ENCODE results near the gene CYTH2.

CYTH2 gene

GRCh38 chr19:48469289-48469881 is at the start of gene CYTH2:
Gene CYTH2 (plus strand): TSS chr19:48469369. CDS start chr19:48469508, 139 bp downstream.
- H3K4me1 ChIP-seq (ENCODE audit: low read length): no peaks in the 10 kb centered on the region
- H3K9me3 ChIP-seq (replicated peaks; ENCODE audit: insufficient read depth, low read length): no peaks in the 10 kb centered on the region
- H2AFZ ChIP-seq (ENCODE audit: low read length): peak within 1 kb of the TSS; percentile 85
- H3K27me3 ChIP-seq (replicated peaks; ENCODE audit: insufficient read depth, low read length): no peaks in the 10 kb centered on the region
- peak; percentile 65 for DNase-seq
- no peak for TF ChIP-seq EZH2 (optimal IDR thresholded peaks at IDR 0.05; ENCODE audit: low read depth, low read length)
- no peaks in the 10 kb centered on the region for H3K9me2 ChIP-seq (replicated peaks; ENCODE audit: insufficient read depth, low read length)
- no peaks in the 10 kb centered on the region for H3F3A ChIP-seq (ENCODE audit: insufficient read depth, low read length)
- H3K4me3 ChIP-seq (ENCODE audit: low read length): peak within 1 kb of the TSS; percentile 86
- peak within 1 kb of the TSS; percentile 78 for H3K4me2 ChIP-seq (ENCODE audit: low read depth, low read length)
- no peaks in the 10 kb centered on the region for H4K20me1 ChIP-seq (ENCODE audit: insufficient read depth, low read length)
- peak within 1 kb of the TSS; percentile 89 for H3K9ac ChIP-seq (ENCODE audit: low read length)
- H3K36me3 ChIP-seq (replicated peaks; ENCODE audit: insufficient read depth, low read length): no peaks in the 10 kb centered on the region
- peak within 1 kb of the TSS; percentile 79 for H3K27ac ChIP-seq (ENCODE audit: low read length)
- peaks cover 19% of the 10 kb centered on the region for H3K79me2 ChIP-seq (ENCODE audit: low read length)

- TF ChIP-seq EZH2phosphoT487 (IDR thresholded peaks at IDR 0.05; ENCODE audit: low read length): no peak
- TF ChIP-seq CTCF (IDR thresholded peaks at IDR 0.05; ENCODE audit: low read length): no peak
- no peak for TF ChIP-seq EZH2 (optimal IDR thresholded peaks at IDR 0.05; ENCODE audit: low read depth, low read length)
- Histone ChIP-seq H3K9me2 (replicated peaks; ENCODE audit: insufficient read depth, low read length) (no peaks in the 10 kb centered on the region), H3K36me3 (replicated peaks; ENCODE audit: insufficient read depth, low read length) (no peaks in the 10 kb centered on the region), H3K79me2 (ENCODE audit: low read length) (no peaks in the 10 kb centered on the region), H3K4me3 (ENCODE audit: low read length) (no peak overlapping the region), H3K4me1 (ENCODE audit: low read length) (peaks cover 9% of the 10 kb centered on the region), H3K27ac (ENCODE audit: low read length) (no peak overlapping the region), H4K20me1 (ENCODE audit: insufficient read depth, low read length) (no peaks in the 10 kb centered on the region), H3K9me3 (replicated peaks; ENCODE audit: insufficient read depth, low read length) (no peaks in the 10 kb centered on the region), H2AFZ (ENCODE audit: low read length) (no peak overlapping the region), H3K27me3 (replicated peaks; ENCODE audit: insufficient read depth, low read length) (no peaks in the 10 kb centered on the region), H3K4me2 (ENCODE audit: low read depth, low read length) (no peak overlapping the region), H3K9ac (ENCODE audit: low read length) (no peak overlapping the region), H3F3A (ENCODE audit: insufficient read depth, low read length) (peaks cover 9% of the 10 kb centered on the region; the same call in 1 of the 2 replicates)
- DNase-seq: no peak
Observed at GRCh38 chr19:48421548-48421947, 47.6 kb upstream of the CYTH2 start.

GRCh38 chr19:48424694-48425219 is 44.4 kb upstream of the CYTH2 start:
- Histone ChIP-seq H3K4me2 (ENCODE audit: low read depth, low read length) (peak overlapping the region; percentile 18; the same call in 1 of the 2 replicates), H3K36me3 (replicated peaks; ENCODE audit: insufficient read depth, low read length) (no peaks in the 10 kb centered on the region), H3K9me3 (replicated peaks; ENCODE audit: insufficient read depth, low read length) (no peaks in the 10 kb centered on the region), H3K27me3 (replicated peaks; ENCODE audit: insufficient read depth, low read length) (no peaks in the 10 kb centered on the region), H3K9ac (ENCODE audit: low read length) (no peak overlapping the region), H3K79me2 (ENCODE audit: low read length) (no peaks in the 10 kb centered on the region), H3K4me1 (ENCODE audit: low read length) (no peaks in the 10 kb centered on the region), H3K9me2 (replicated peaks; ENCODE audit: insufficient read depth, low read length) (no peaks in the 10 kb centered on the region), H2AFZ (ENCODE audit: low read length) (no peak overlapping the region), H3F3A (ENCODE audit: insufficient read depth, low read length) (no peaks in the 10 kb centered on the region), H3K27ac (ENCODE audit: low read length) (no peak overlapping the region), H3K4me3 (ENCODE audit: low read length) (no peak overlapping the region), H4K20me1 (ENCODE audit: insufficient read depth, low read length) (no peaks in the 10 kb centered on the region)
- no peak for DNase-seq
- TF ChIP-seq EZH2phosphoT487 (IDR thresholded peaks at IDR 0.05; ENCODE audit: low read length) (no peak), EZH2 (optimal IDR thresholded peaks at IDR 0.05; ENCODE audit: low read depth, low read length) (no peak), CTCF (IDR thresholded peaks at IDR 0.05; ENCODE audit: low read length) (no peak)

- Histone ChIP-seq H2AFZ (ENCODE audit: low read length) (no peak overlapping the region), H3K4me3 (ENCODE audit: low read length) (no peak overlapping the region), H3K4me1 (ENCODE audit: low read length) (no peaks in the 10 kb centered on the region), H3K4me2 (ENCODE audit: low read depth, low read length) (no peak overlapping the region), H3K27ac (ENCODE audit: low read length) (no peak overlapping the region), H3K9ac (ENCODE audit: low read length) (no peak overlapping the region), H3K79me2 (ENCODE audit: low read length) (no peaks in the 10 kb centered on the region), H3K9me3 (replicated peaks; ENCODE audit: insufficient read depth, low read length) (no peaks in the 10 kb centered on the region), H4K20me1 (ENCODE audit: insufficient read depth, low read length) (no peaks in the 10 kb centered on the region), H3K9me2 (replicated peaks; ENCODE audit: insufficient read depth, low read length) (no peaks in the 10 kb centered on the region), H3K36me3 (replicated peaks; ENCODE audit: insufficient read depth, low read length) (no peaks in the 10 kb centered on the region), H3K27me3 (replicated peaks; ENCODE audit: insufficient read depth, low read length) (no peaks in the 10 kb centered on the region), H3F3A (ENCODE audit: insufficient read depth, low read length) (no peaks in the 10 kb centered on the region)
- no peak for TF ChIP-seq EZH2phosphoT487 (IDR thresholded peaks at IDR 0.05; ENCODE audit: low read length)
- DNase-seq: no peak
Observed at GRCh38 chr19:48428670-48429069, 40.5 kb upstream of the CYTH2 start.

All from MM.1S (cell line).